ENCODE data around the gene CCDC149. TPM values are rescaled to one million over a fixed set of nuclear protein-coding genes. Genes with fewer than 3 reads are reported as not detected.

CCDC149 gene
- total and polyA plus RNA-seq, 2 experiments from 2014 or later, result 12.3 to 13.3 TPM

- TF ChIP-seq EZH2phosphoT487 (IDR thresholded peaks at IDR 0.05; ENCODE audit: low read depth, severe bottlenecking, unreplicated experiment) (no peak), CTCF (IDR thresholded peaks at IDR 0.05; ENCODE audit: poor library complexity) (no peak), EZH2 (IDR thresholded peaks at IDR 0.05; ENCODE audit: borderline replicate concordance) (no peak)
- peaks cover 9% of the 10 kb centered on the region for H3K9me3 ChIP-seq (ENCODE audit: low read depth)
- no peaks in the 10 kb centered on the region for H3K27me3 ChIP-seq
- H3K4me3 ChIP-seq, result no peak overlapping the region
- H3K27ac ChIP-seq, result no peak overlapping the region
- no peak overlapping the region for H2AFZ ChIP-seq
- no peak for DNase-seq (ENCODE audit: low spot score)
- no peaks in the 10 kb centered on the region for H3K79me2 ChIP-seq
- H3K4me1 ChIP-seq (ENCODE audit: insufficient read depth), result no peaks in the 10 kb centered on the region
- no peaks in the 10 kb centered on the region for H3K9me2 ChIP-seq (replicated peaks; ENCODE audit: insufficient read depth)
- 84% methylated on average over 9 of the region's 9 CpGs for WGBS (ENCODE audit: low lambda C conversion rate, missing lambda C conversion rate)
- no peaks in the 10 kb centered on the region for H3K36me3 ChIP-seq (replicated peaks; ENCODE audit: insufficient read depth, low read depth)
- H3K4me2 ChIP-seq, result no peak overlapping the region
- H4K20me1 ChIP-seq (ENCODE audit: insufficient read depth, poor library complexity, severe bottlenecking), result no peaks in the 10 kb centered on the region
Measured at GRCh38 chr4:24867766-24868296, 45.0 kb downstream of the CCDC149 start.

GRCh38 chr4:24867251-24867650 lies 45.6 kb downstream of the CCDC149 start:
- Histone ChIP-seq H3K27me3 (no peaks in the 10 kb centered on the region), H3K4me1 (ENCODE audit: insufficient read depth) (no peaks in the 10 kb centered on the region), H3K27ac (no peak overlapping the region), H4K20me1 (ENCODE audit: insufficient read depth, poor library complexity, severe bottlenecking) (no peaks in the 10 kb centered on the region), H3K9me3 (ENCODE audit: low read depth) (peaks cover 9% of the 10 kb centered on the region), H3K36me3 (replicated peaks; ENCODE audit: insufficient read depth, low read depth) (no peaks in the 10 kb centered on the region), H3K4me3 (no peak overlapping the region), H2AFZ (no peak overlapping the region), H3K4me2 (no peak overlapping the region), H3K9me2 (replicated peaks; ENCODE audit: insufficient read depth) (no peaks in the 10 kb centered on the region), H3K79me2 (no peaks in the 10 kb centered on the region)
- 93% methylated on average over 1 of the region's 1 CpG for WGBS (ENCODE audit: low lambda C conversion rate, missing lambda C conversion rate)
- TF ChIP-seq EZH2phosphoT487 (IDR thresholded peaks at IDR 0.05; ENCODE audit: low read depth, severe bottlenecking, unreplicated experiment) (no peak), CTCF (IDR thresholded peaks at IDR 0.05; ENCODE audit: poor library complexity) (no peak)
- DNase-seq (ENCODE audit: low spot score), result no peak

- Histone ChIP-seq H3K36me3 (replicated peaks; ENCODE audit: insufficient read depth, low read depth) (no peaks in the 10 kb centered on the region), H3K4me3 (no peak overlapping the region)
Measured at GRCh38 chr4:24865401-24865800, 47.4 kb downstream of the CCDC149 start.

More at GRCh38 chr4:24865401-24865800, 47.4 kb downstream of the CCDC149 start:
- Histone ChIP-seq H3K79me2 (no peaks in the 10 kb centered on the region), H3K9me2 (replicated peaks; ENCODE audit: insufficient read depth) (no peaks in the 10 kb centered on the region), H3K27ac (no peak overlapping the region), H3K9me3 (ENCODE audit: low read depth) (peaks cover 9% of the 10 kb centered on the region), H2AFZ (no peak overlapping the region), H3K4me1 (ENCODE audit: insufficient read depth) (no peaks in the 10 kb centered on the region), H3K4me2 (no peak overlapping the region), H3K27me3 (no peaks in the 10 kb centered on the region), H4K20me1 (ENCODE audit: insufficient read depth, poor library complexity, severe bottlenecking) (no peaks in the 10 kb centered on the region)
- TF ChIP-seq EZH2phosphoT487 (IDR thresholded peaks at IDR 0.05; ENCODE audit: low read depth, severe bottlenecking, unreplicated experiment) (no peak), EZH2 (IDR thresholded peaks at IDR 0.05; ENCODE audit: borderline replicate concordance) (no peak), CTCF (IDR thresholded peaks at IDR 0.05; ENCODE audit: poor library complexity) (no peak)
- no peak for DNase-seq (ENCODE audit: low spot score)
- WGBS (ENCODE audit: low lambda C conversion rate, missing lambda C conversion rate), result 82% methylated on average over 4 of the region's 4 CpGs
